Thoracic aorta (tissue), 2 donors: ENCODE data around the gene CCDC40. TPM values are rescaled to one million over a fixed set of nuclear protein-coding genes. Genes with fewer than 3 reads are reported as not detected.

ENCODE experiments used
- ATAC-seq: fragments of 150-250 bp; one replicate; pipeline ENCODE4 v1.8.0; 2017; ENCODE audit warnings: low read depth; ENCODE audit not compliant: insufficient number of reproducible peaks, low FRiP score
- DNase-seq: peaks from one replicate; pipeline ENCODE4 v3.0.0-alpha.2; 2020; ENCODE audit warnings: low spot score
- H3K27ac ChIP-seq, 2 donors: fragments of 200-600 bp; sonication (generic); 1 replicate in 1 of 2; 2 replicates in 1 of 2; pipeline ENCODE4 v1.5.1; 2016; ENCODE audit warnings: mild to moderate bottlenecking in 2 of 2, moderate library complexity in 2 of 2
- H3K27me3 ChIP-seq: fragments of 200-600 bp; sonication (generic); replicated peaks from 2 replicates; pipeline ENCODE4 v1.6.0; 2016; ENCODE audit warnings: mild to moderate bottlenecking; ENCODE audit not compliant: insufficient read depth
- H3K36me3 ChIP-seq: fragments of 200-600 bp; sonication (generic); one replicate; pipeline ENCODE4 v1.5.1; 2016
- H3K4me1 ChIP-seq, 2 donors: fragments of 200-600 bp; sonication (generic); 1 replicate in 1 of 2; 2 replicates in 1 of 2; pipeline versions ENCODE4 v1.5.1 to v1.6.0; 2016; ENCODE audit warnings: low read depth in 2 of 2, mild to moderate bottlenecking in 1 of 2; ENCODE audit not compliant: control insufficient read depth in 1 of 2
- H3K4me3 ChIP-seq: fragments of 200-600 bp; sonication (generic); 2 replicates; pipeline ENCODE4 v1.5.1; 2016; ENCODE audit warnings: mild to moderate bottlenecking
- H3K9me3 ChIP-seq: fragments of 200-600 bp; sonication (generic); 2 replicates; pipeline ENCODE4 v1.5.1; 2016
- CTCF ChIP-seq: fragments of 200-600 bp; sonication (generic); IDR thresholded peaks from one replicate; pipeline ENCODE4 v1.5.1; 2019; ENCODE audit warnings: antibody characterized with exemption
- total RNA-seq, 2 donors: library from RNA; depleted of rRNA; stranded (reverse); fragments of >200 nt; gene quantifications; one replicate each; pipeline versions ENCODE4 v1.1.0 to v1.2.3, GENCODE V29; 2016

CCDC40 gene
- total RNA-seq, 2 donors from 2014 or later, result 4.4 to 6.5 TPM

DNA sequence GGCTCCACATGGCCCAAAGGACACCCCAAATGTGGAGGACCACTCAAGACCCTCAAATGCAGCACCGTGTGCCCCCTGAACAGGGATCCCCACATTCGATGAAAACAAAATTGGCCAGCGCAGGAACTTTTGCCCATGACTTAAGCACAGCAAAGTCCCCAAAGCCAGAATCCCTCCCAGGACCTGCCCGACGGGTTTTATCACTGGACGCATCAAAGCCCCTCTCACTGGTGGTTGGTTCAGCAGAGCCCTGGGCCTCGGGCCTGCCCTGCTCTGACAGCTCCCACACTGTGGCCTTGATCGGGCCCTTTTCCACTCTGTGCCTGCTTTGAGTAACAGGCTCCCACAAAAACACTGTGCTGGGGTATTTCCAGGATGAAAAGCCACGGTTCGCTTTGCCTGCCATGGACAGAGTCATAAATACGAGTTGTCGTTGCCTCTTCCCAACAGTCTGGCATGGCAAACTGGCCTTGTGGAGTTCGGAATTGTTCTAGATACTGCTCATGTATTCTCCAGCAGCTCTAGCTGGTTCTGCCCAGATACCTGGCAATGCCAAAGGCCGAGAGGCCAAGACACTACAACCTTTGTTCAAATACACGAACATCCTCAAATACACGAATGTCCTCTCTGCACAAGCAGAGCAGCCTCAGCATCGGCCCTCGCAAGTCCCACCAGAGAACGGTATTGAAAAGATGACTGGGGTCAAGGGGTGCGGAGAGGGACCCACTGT lies 47.2 kb upstream of the CCDC40 start:
- peaks cover 15 to 17% of the 10 kb centered on the region in 2 donors for H3K4me1 ChIP-seq
- H3K4me3 ChIP-seq, result no peak overlapping the region
- H3K27ac ChIP-seq, result no peak overlapping the region
- ATAC-seq (no peak), DNase-seq (no peak)
- no peaks in the 10 kb centered on the region for H3K36me3 ChIP-seq
- H3K9me3 ChIP-seq, result no peaks in the 10 kb centered on the region
- no peaks in the 10 kb centered on the region for H3K27me3 ChIP-seq
- TF ChIP-seq CTCF, result no peak

DNA sequence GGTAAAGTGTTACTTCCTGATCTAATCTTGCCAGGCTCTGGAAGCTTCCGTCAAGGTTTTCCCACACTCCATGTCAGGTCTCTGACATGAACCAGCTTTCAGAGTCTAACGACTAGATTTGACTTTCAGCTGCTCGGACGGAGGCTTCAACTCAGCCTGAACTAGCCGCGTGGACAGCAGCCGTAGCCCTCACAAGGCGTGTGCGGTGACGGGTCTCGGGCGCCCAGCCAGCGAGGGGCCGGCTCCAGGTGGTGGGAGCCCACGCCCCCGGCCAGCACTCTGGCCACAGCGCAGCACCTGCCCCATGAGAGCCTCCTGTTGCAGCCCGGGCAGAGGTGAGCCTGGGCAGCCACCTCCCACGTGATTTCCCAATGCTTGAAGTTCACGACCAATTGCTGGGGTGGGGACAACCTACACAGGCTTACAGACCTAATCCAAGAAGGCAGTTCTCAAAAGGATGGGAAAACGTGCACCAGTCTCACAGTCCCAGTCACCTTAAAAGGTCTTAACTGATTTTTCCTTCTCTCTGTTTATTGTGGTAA lies 46.3 kb upstream of the CCDC40 start:
- ATAC-seq (no peak), DNase-seq (no peak)
- Histone ChIP-seq H3K9me3 (no peaks in the 10 kb centered on the region), H3K36me3 (no peaks in the 10 kb centered on the region), H3K27me3 (no peaks in the 10 kb centered on the region), H3K4me3 (no peak overlapping the region), H3K4me1 (peaks cover 15 to 17% of the 10 kb centered on the region in 2 donors), H3K27ac (no peak overlapping the region)
- TF ChIP-seq CTCF, result no peak

DNA sequence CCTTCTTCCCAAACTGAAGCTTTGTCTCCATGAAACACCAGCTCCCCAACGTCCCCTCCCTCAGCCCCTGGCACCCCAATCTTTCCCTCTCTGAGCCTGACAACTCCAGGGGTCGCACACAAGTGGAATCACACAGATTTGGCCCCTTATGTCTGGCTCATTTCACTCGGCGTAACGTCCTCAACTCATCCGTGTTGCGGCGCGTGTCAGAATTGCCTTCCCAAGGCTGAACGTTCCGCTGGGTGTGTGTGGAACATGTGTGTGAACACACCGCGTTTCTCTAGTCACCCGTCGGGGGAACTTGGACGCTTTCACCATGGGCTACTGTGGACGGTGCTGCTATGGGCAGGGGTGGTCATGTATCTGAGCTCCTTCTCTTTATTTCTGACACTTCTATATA lies 45.7 kb upstream of the CCDC40 start:
- Histone ChIP-seq H3K9me3 (no peaks in the 10 kb centered on the region), H3K4me3 (no peak overlapping the region), H3K27me3 (no peaks in the 10 kb centered on the region), H3K27ac (no peak overlapping the region), H3K4me1 (peaks cover 15 to 17% of the 10 kb centered on the region in 2 donors), H3K36me3 (no peaks in the 10 kb centered on the region)
- TF ChIP-seq CTCF, result no peak
- ATAC-seq (no peak), DNase-seq (no peak)

GRCh38 chr17:79991140-79991923 lies 45.1 kb upstream of the CCDC40 start:
- no peak for DNase-seq

More at GRCh38 chr17:79991140-79991923, 45.1 kb upstream of the CCDC40 start:
- Histone ChIP-seq H3K4me3 (peak overlapping the region; percentile 67), H3K4me1 (peaks cover 15 to 17% of the 10 kb centered on the region in 2 donors), H3K9me3 (no peaks in the 10 kb centered on the region), H3K27me3 (no peaks in the 10 kb centered on the region), H3K27ac (no peak overlapping the region), H3K36me3 (no peaks in the 10 kb centered on the region)
- TF ChIP-seq CTCF, result peak; percentile 71
- ATAC-seq, result no peak
